Activated CD8-positive, alpha-beta memory T cell treated with anti-CD3 and anti-CD28 coated beads for 1 hour (primary cell): ENCODE measurements around the gene NRCAM.
"Not testable (repeated sequence)": the region's sequence is repeated elsewhere in the genome, so short reads cannot be mapped to it uniquely, and the experiment has no call there.

Source experiments
- DNase-seq, 2 donors: peaks; one replicate each; pipeline ENCODE4 v3.0.0-alpha.2; 2020; ENCODE audit warnings: low read depth in 1 of 2; ENCODE audit errors: extremely low read depth in 1 of 2

The NRCAM gene

DNA sequence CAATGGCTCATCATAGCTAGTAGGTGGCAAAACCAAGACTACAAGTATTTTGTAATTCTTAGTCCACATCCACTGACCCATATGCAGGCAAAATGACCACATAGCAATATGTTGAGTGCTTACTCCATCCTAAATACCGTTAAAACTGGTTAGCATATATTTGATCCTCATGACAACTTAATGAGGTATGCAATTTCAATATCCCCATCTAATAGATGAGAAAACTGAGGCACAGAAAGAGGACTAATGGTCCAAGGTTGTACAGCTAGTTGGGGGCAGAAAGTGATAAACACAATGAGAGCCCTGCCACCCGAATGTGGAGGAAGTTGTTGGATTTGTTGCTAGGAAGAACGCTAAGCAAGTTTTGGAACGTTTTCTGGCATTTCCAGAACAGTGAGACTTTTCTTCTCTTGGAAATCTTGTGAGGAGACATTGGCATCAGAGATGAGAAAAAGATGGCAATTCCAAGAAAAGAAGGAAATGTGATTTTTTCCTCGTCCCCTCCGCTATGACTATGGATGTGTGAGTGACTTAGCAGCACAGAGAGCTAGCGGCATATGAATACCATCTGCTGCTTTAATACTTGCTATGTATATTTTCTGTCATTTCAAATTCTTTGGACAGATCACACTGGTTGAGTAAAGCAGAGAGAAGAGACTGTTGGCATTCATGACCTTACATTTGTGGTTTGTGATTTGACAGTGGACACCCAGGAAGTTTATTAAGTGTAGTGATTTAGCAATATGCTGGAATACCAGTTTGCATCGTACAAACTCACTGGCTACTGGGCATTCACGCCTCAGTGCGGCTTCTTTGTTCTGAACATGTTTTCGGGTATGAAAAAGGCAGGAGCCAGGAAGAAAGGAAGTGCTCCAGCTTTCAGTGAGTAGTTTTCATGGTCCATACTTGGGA, 51.5 kb downstream of the NRCAM start:
- DNase-seq: no peak

DNA sequence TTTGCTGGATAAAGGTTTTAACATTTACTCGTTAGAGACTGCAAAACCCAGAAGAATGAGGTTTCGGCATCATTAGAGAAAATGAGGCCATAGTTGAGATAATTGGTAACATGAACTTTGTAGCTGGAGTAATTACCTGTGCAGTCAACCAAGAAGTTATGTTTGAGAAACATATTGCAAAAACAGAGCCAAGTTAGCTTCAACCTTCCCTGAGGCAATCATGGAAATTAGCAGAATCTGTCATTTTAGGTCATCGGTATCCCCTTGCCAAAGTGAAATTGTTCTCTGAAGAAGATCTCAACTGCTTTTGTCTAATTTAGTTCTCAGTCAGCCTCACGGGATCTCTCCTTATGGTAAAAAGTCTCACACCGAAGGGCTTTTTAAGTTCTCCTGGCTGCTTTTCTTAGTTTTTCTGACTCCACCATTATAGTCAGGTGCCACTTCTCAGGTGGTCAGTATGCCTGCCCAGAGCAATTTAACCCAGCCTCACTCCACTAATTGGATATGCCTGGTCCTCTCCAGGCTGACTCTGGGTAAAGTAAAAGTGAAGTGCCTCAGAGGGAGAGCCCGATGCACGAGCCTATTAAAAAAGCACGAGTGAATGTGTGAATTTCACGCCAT, 52.5 kb downstream of the NRCAM start:
- DNase-seq: no peak

DNA sequence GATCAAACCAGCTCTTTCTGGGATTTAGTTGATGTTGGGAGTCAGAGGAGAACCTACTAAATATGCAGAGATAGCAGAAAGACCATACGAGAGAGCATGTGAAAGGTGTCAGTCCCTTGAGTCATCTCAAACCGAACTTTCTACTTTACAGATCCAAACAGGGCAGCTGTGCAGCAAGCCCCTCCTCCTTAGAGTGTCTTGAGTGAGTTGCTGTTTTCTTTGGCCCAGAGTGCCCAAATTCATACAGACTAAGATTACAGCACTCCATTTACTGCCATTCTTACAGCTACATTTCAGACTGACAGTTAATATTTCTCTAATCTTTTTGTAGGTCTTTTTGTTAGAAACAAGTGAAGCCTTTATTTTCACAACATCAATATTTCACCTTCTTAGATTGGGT, 53.4 kb downstream of the NRCAM start:
- no peak for DNase-seq

DNA sequence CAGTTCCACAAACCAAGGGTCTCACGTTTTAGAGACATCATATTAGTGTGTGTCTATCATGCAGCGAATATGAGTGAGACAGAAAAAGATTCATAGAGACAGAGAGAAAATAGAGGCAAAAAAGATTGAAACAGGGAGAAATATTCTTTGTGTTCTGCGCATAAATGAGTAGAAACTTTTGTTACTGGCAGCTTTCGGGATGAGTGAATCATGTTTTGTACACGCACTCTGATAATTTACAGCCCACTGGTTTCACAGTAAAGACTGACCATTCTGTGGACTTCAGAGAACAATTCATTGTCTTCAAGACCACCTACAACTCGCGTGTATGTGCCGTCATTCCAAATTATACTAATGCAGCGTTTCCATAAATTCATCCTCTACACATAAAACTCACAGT, 60.2 kb downstream of the NRCAM start:
- DNase-seq: no peak

DNA sequence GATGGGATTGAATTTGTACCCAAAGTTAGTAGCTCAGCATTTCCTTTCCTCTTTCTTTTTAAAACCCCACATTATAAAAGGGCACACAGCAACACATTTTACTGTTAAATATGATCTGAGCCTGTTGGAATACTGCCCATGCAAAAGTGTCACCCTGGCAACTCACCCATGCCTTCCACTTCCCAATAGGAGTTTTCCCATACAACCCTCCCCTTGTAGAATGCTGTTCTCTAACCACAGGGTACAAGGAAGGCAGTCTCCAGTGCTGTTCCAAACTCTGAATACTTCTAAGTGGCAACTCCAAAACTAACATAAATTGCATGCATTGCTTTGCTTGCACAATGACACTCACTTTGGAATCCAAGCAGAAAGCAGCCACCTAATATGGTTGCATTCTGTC, 60.8 kb downstream of the NRCAM start:
- DNase-seq: no peak

DNA sequence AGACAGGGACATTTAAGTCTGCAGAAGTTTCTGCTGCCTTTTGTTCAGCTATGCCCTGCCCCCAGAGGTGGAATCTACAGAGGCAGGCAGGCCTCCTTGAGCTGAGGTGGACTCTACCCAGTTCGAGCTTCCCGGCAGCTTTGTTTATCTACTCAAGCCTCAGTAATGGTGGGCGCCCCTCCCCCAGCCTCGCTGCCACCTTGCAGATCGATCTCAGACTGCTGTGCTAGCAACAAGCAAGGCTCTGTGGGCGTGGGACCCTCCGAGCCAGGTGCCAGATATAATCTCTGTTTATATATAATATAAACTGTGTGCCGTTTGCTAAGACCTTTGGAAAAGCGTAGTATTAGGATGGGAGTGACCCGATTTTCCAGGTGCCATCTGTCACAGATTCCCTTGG, 63.1 kb downstream of the NRCAM start:
- DNase-seq: not testable (repeated sequence)

DNA sequence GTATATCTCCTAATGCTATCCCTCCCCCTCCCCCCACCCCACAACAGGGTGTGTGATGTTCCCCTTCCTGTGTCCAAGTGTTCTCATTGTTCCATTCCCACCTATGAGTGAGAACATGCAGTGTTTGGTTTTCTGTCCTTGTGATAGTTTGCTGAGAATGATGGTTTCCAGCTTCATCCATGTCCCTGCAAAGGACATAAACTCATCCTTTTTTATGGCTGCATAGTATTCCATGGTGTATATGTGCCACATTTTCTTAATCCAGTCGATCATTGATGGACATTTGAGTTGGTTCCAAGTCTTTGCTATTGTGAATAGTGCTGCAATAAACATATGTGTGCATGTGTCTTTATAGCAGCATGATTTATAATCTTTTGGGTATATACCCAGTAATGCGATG, 68.5 kb downstream of the NRCAM start:
- not testable (repeated sequence) for DNase-seq

DNA sequence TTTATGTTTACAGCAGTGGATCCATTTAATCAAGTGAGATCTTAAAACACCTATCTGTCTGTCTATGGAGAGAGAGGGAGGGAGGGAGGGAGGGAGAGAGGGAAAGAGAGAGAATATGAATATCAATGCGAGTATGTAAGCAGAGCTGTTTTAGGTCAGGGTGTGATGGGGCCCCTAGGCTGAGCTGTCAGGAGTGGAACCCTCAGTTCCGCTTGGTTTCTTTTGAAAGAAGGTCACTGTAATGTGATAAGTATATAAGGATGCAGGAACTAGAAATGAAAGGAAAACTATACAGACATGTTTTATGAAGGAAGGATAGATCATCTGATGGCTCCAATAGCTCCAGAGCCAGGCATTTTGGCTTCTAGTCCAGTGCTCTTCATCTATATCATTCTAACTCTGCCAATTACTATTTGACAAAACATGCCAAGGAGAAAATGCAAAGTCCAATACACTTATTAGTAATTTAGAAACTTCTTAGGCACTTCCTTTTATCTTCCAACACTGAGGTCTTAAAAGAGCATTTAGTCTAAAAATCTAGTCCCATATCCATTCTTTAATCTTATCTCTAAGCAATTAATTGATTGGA, 70.3 kb downstream of the NRCAM start:
- DNase-seq: no peak

DNA sequence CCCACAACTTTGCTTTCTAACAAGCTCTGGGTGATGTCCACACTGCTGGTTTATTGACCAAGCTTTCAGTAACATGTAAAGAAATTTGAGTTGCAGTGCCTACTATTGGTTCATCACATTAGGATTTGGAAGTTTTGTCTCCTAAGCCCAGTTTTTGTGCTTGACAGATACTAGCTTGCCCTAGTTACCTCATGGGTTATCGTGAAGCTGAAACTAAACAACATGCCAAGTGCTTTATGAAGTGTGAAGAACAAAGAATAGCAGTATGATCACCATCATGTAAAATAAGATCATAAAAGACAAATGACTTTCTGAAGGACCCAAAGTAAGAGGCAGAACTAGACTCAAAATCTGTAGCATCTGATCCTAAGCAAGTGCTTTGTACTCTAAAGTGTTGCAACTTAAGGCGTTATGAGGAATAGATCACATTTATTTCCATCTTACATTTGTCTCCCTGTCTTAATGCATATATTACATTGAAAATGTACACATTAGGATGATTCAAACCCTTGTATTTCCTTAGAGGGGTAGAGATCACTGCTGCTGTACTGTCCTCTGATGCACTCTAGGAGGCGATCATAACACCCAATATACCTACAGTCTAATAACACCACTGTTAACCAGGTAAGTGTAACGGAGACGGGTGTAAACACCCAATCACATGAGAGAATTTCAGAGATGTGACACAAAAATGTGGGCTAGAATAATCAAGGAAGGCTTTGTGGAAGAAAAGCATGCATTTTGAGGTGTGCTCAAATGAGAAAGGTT, 71.3 kb downstream of the NRCAM start:
- DNase-seq: no peak

DNA sequence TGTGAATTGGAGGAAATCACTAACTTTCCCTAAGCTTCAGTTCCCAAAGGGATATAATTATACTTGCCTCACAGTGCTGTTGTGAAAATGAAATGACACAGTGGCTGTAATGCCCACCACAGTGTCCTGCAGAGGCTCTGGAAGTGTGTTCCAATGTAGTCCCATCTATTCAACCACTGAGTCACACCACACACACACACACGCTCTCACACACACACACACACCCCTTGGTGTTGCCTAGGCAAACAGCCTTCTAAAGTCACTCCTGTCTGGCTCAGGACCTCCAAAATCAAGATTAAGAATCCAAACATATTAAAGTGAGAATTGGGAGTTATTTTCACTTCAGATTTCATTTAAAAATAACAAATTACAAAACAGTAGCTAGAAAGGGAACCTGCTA, 73.3 kb downstream of the NRCAM start:
- DNase-seq: no peak

DNA sequence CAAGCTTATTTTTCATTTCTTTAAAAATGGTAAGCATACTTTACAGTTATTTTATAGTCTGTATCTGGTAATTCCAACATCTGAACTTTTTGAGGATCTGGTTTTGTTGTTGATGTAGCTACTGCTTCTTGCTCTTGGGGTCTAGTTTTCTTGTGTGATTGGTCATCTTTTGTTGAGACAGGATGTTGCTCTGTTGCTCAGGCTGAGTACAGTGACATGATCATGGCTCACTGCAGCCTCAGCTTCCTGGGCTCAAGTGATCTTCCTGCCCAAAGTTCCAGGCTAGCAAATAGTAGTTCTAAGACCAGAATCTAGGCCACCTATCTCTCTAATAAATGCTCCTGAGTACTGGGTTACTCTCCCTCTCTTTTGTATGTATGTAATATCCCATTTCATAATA, 75.7 kb downstream of the NRCAM start:
- DNase-seq: no peak

DNA sequence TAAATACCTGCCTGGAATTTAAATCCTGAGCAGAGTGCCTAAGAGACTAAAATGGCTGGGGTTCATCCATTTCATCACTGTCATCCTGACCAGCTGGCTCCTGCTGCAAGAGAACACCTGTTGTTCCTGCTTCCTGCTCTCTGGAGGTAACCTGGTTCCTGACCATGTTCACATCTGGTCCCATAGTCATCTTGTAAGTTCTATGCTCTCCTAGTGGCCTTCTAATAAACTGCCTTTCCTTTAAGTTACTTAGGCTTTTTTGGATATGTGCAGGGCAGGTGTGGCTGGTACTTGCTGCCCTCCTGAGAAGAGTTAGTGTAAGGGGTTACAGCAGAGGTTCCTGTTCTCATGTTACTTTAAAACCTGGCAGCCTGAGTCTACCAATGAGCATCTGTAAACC, 80.0 kb downstream of the NRCAM start:
- no peak for DNase-seq

DNA sequence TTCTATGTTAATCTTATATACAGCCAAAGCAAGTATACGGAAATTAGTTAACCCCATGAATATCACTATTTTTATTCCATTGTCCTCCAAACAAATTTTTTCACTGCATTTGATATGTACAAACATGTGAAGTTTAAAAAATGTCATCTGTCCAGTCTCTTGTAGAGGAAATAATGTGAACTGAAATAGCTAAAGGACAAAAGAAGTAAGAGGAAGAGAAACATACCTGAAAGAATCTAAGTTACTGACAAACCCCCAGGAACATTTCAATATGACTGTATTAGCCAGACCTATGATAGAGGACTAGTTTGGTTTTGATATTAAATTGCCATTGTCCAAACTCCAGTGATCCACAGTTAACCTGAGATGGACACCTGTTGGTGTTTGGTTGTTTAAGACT, 80.6 kb downstream of the NRCAM start:
- DNase-seq: no peak

DNA sequence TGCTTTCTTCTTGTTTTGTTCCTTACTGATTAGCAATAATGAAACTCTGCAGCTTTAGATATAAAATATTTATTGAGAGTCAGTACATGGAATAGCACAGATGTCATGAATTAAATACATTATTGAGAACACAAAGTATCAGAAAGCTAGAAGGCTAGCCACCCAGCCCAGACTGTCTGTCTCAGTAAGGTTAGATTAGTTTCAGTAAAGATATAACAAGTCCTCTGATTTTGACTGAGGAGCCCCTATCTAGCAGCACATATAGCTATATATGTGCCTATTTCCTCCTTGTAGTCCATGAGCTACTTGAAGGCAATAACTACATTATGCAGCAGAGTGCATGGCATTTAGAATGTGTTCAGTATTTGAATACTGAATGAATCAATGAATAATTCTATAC, 81.3 kb downstream of the NRCAM start:
- no peak for DNase-seq

DNA sequence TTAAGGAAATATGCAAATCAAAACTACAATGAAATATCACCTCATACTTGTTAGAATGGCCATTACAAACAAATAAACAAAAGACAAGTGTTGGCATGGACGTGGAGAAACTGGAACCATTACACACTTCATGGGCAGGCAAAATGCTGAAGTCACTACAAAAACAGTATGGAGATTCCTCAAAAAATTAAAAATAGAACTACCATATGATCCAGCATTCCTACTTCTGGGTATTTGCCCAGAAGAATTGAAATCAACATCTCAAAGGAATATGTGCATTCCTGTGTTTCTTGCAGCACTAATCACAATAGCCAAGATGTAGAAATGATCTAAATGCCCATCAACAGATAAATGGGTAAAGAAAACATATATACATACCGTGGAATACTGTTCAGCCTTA, 83.6 kb downstream of the NRCAM start:
- no peak for DNase-seq

DNA sequence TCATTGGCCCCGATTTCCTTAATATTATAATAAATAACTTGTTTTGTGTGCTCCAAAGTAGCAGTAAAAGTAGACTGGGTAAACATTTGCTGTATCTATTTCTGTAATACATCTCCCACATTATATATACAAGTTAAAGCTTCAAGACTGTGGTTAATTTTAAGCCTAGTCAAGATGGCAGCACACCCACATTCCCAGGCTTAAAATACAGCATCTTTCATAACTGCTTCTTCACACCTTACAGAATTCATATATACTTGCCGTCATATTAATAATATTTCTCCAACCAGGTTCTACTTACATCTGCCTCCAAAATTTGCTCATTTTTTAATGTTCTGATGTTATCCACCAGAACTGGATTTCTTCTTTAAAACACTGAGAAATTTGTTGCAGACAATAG, 85.6 kb downstream of the NRCAM start:
- DNase-seq: no peak

DNA sequence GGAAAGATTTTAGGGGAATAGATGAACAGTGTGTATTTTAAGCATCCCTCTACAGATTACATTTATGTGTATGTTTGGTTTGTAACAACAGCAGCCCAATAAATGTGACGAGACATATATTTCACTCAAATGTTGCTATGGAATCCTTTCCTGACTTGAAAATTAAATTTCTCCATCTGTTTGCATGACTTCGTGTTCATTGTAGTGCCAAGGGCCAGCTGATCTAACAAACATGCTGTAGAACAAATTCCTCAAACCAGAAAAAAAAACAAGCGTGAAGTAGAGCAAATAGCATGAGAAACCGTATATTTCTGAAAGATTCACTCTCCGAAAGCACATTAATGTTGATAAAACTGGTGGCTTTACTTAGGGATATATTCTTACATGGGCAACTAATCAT, 87.8 kb downstream of the NRCAM start:
- DNase-seq: no peak

DNA sequence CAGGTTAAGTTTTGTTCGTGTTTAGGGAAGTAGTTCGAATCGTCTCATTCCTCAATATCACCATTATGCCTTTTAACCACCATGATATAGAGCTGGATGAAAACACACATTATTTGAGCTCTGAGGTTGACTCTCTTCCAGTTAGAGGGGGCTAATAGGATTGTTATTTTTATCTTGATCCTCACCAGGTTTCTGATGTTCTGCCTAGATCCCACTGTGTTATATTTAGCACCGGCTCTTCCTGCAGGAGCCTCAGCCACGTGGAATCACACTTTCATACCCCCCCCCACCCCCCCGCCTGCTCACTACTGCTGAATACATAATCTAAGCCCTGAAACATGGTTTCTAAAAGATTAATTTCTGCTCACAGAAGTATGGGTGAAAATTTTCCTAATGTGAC, 88.3 kb downstream of the NRCAM start:
- no peak for DNase-seq

DNA sequence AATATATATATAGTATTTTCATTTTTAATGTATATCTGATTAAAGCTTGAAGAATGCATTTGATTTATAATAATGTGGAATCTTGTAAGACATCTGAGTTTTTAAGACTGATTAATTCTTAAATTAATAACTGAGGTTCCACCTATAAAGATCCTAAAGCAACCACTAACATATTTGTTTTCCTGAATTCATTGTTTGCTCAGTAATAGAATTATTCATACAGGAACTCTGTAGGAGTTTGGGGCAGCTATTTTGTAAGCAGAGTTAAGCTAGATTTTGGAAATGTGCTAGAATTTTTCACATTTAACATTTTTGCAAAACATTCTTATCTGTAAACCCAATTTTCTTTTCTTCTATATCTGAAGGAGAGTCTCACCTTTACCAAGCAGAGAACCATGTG, 88.9 kb downstream of the NRCAM start:
- DNase-seq: no peak

DNA sequence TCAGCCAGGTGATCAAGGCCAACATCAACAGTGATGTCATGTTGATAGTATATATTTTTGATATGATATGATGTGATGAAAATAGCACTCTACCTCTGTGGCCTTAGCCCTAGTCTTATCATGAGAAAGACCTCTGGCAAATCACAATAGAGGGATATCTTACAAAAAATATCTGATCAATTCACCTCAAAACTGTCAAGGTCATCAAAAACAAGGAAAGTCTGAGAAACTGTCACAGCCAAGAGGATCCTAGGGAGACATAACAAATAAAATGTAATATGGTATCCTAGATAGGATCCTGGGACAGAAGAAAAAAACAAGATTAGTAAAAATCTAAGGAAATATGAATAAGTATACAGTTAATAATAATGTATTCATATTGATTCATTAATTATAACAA, 92.6 kb downstream of the NRCAM start:
- DNase-seq: no peak

DNA sequence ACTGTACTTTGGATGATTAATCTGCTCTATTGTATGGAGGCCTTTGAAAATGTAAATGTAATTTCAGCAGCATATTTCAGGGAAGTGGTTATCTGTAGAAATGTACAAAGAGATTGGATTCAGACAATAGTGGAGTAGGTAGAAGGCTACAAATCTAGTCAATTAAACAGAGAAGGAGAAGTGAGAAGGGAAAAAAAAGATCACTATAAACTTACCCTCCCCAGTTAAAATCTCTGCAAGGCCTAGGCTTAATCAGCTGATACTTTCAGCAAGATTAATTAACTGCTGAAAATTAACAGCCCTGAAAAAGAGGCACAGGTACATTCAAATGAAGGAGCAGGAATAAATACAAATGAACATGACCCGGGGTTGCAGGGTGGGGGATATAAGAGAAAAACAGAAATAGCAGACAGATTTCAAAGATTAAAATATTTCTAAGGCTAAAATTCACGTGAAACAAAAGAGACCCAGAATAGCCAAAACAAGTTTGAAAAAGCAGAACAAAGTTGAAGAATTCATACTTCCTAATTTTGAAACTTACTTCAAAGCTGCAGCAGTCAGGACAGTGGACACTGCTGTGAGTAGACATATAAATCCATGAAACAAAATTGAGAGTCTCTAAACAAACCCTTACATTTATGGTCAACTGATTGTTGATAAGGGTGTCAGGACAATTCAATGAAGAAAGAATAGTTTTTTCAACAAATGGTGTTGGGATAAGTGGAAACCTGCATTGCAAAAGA, 96.0 kb downstream of the NRCAM start:
- DNase-seq: no peak
